Neutrophil (primary cell): Measurements from ENCODE around the gene CALHM2.

ENCODE experiments used
- H3K27ac ChIP-seq: fragments of 200-600 bp; sonication (generic); 2 replicates; pipeline ENCODE4 v1.5.1; 2016; ENCODE audit warnings: mild to moderate bottlenecking, moderate library complexity
- H3K27me3 ChIP-seq: fragments of 200-600 bp; sonication (generic); 2 replicates; pipeline ENCODE4 v1.6.0; 2016; ENCODE audit warnings: mild to moderate bottlenecking
- H3K36me3 ChIP-seq: fragments of 200-600 bp; sonication (generic); 2 replicates; pipeline ENCODE4 v1.5.1; 2017
- H3K4me1 ChIP-seq, 2 experiments: fragments of 200-600 bp in 1 of 2; sonication (generic) in 1 of 2; 1 replicate in 1 of 2; 2 replicates in 1 of 2; pipeline versions ENCODE4 v1.5.1 to v1.6.1; 2013 to 2016; ENCODE audit warnings: low read depth in 1 of 2, low read length in 1 of 2, mild to moderate bottlenecking in 1 of 2, moderate library complexity in 1 of 2; ENCODE audit not compliant: control insufficient read depth in 1 of 2, insufficient read depth in 1 of 2
- H3K4me3 ChIP-seq, 2 experiments: fragments of 200-600 bp in 1 of 2; sonication (generic) in 1 of 2; 1 replicate in 1 of 2; 2 replicates in 1 of 2; pipeline ENCODE4 v1.5.1; 2013 to 2016; ENCODE audit warnings: low read depth in 1 of 2, low read length in 1 of 2, mild to moderate bottlenecking in 1 of 2, moderate library complexity in 1 of 2
- H3K9me3 ChIP-seq: fragments of 200-600 bp; sonication (generic); 2 replicates; pipeline ENCODE4 v1.5.1; 2016
- CTCF ChIP-seq: fragments of 200-600 bp; sonication (generic); IDR thresholded peaks from 2 replicates; pipeline ENCODE4 v1.5.1; 2016; ENCODE audit warnings: antibody characterized with exemption

The CALHM2 gene

GRCh38 chr10:103451831-103452505 lies at the start of gene CALHM2:
Gene CALHM2, minus strand, starts transcription at chr10:103452370. Its CDS starts 2,429 bp downstream, at chr10:103449941.
- no peak for TF ChIP-seq CTCF
- H3K27ac ChIP-seq = no peak within 1 kb of the TSS
- H3K9me3 ChIP-seq = no peaks in the 10 kb centered on the region
- H3K27me3 ChIP-seq = peaks cover 59% of the 10 kb centered on the region
- H3K4me1 ChIP-seq = peaks cover 7 to 13% of the 10 kb centered on the region in 2 experiments
- H3K4me3 ChIP-seq = peak within 1 kb of the TSS; percentile 12 to 35
- H3K36me3 ChIP-seq = no peaks in the 10 kb centered on the region

GRCh38 chr10:103501186-103501585 lies 49.0 kb upstream of the CALHM2 start:
- no peaks in the 10 kb centered on the region for H3K4me1 ChIP-seq
- no peak overlapping the region for H3K27ac ChIP-seq
- no peaks in the 10 kb centered on the region for H3K9me3 ChIP-seq
- H3K36me3 ChIP-seq = no peaks in the 10 kb centered on the region
- TF ChIP-seq CTCF = no peak
- peaks cover 72% of the 10 kb centered on the region for H3K27me3 ChIP-seq
- H3K4me3 ChIP-seq = no peak overlapping the region

- no peaks in the 10 kb centered on the region for H3K4me1 ChIP-seq
- H3K9me3 ChIP-seq = no peaks in the 10 kb centered on the region
- no peaks in the 10 kb centered on the region for H3K36me3 ChIP-seq
- no peak for TF ChIP-seq CTCF
- H3K27me3 ChIP-seq = peaks cover 79% of the 10 kb centered on the region
- H3K27ac ChIP-seq = no peak overlapping the region
- no peak overlapping the region for H3K4me3 ChIP-seq
Measured at GRCh38 chr10:103500481-103500880, 48.3 kb upstream of the CALHM2 start.

GRCh38 chr10:103499881-103500280 lies 47.7 kb upstream of the CALHM2 start:
- Histone ChIP-seq H3K4me1 (no peaks in the 10 kb centered on the region), H3K36me3 (no peaks in the 10 kb centered on the region), H3K4me3 (no peak overlapping the region), H3K27me3 (peaks cover 85% of the 10 kb centered on the region), H3K27ac (no peak overlapping the region), H3K9me3 (no peaks in the 10 kb centered on the region)
- no peak for TF ChIP-seq CTCF

GRCh38 chr10:103498936-103499638 lies 46.9 kb upstream of the CALHM2 start:
- peaks cover 87% of the 10 kb centered on the region for H3K27me3 ChIP-seq
- TF ChIP-seq CTCF = no peak

More at GRCh38 chr10:103498936-103499638, 46.9 kb upstream of the CALHM2 start:
- H3K9me3 ChIP-seq = no peaks in the 10 kb centered on the region
- H3K36me3 ChIP-seq = no peaks in the 10 kb centered on the region
- peaks cover 0 to 3% of the 10 kb centered on the region in 2 experiments for H3K4me1 ChIP-seq
- no peak overlapping the region for H3K4me3 ChIP-seq
- no peak overlapping the region for H3K27ac ChIP-seq
